HEK293 (cell line): ENCODE measurements around the gene MX1.

Source experiments
- CTCF ChIA-PET: fragments of 350-600 bp; formaldehyde crosslinking; extraction: SDS; loops from one replicate; lab custom pipeline; 2021; ENCODE audit warnings: antibody characterized with exemption; lab: Yijun Ruan, JAX
- POLR2A ChIA-PET: fragments of 300-600 bp; formaldehyde crosslinking; extraction: SDS; loops from one replicate; lab custom pipeline; 2020; ENCODE audit warnings: antibody characterized with exemption, inconsistent platforms; lab: Yijun Ruan, JAX
- H3K27ac ChIP-seq: fragments of 200-500 bp; sonication (Bioruptor generic); 2 replicates; pipeline ENCODE4 v1.5.1; 2014; ENCODE audit warnings: low read depth, low read length, control low read depth, inconsistent platforms; ENCODE audit errors: extremely low read depth
- H3K36me3 ChIP-seq, 2 experiments: fragments of 200-500 bp in 1 of 2; sonication (Bioruptor generic) in 1 of 2; 1 replicate in 1 of 2; 2 replicates in 1 of 2; pipeline ENCODE4 v1.5.1; 2014 to 2017; ENCODE audit warnings: inconsistent platforms in 2 of 2, low read length in 2 of 2; ENCODE audit not compliant: control insufficient read depth in 2 of 2, insufficient read depth in 1 of 2
- H3K4me1 ChIP-seq: fragments of 200-500 bp; sonication (Bioruptor generic); 2 replicates; pipeline ENCODE4 v1.5.1; 2014; ENCODE audit warnings: mild to moderate bottlenecking, low read length, inconsistent platforms; ENCODE audit not compliant: control insufficient read depth, insufficient read depth
- H3K4me3 ChIP-seq: 2 replicates; pipeline ENCODE4 v1.5.1; 2011; ENCODE audit warnings: low read depth, mild to moderate bottlenecking, control low read depth, low read length, moderate library complexity
- H3K9me3 ChIP-seq: fragments of 200-500 bp; sonication (Bioruptor generic); 2 replicates; pipeline ENCODE4 v1.5.1; 2014; ENCODE audit warnings: low read depth, low read length, inconsistent platforms; ENCODE audit not compliant: control insufficient read depth, insufficient read depth
- EGR2 ChIP-seq: fragments of 450-650 bp; formaldehyde crosslinking; IDR thresholded peaks from 2 replicates; pipeline ENCODE4 v1.5.1; 2016; ENCODE audit warnings: low read depth, missing biosample characterization, missing genetic modification characterization
- HOXC10 ChIP-seq: sonication (generic); formaldehyde crosslinking; IDR thresholded peaks from 2 replicates; pipeline ENCODE4 v1.8.1; 2023; ENCODE audit warnings: mild to moderate bottlenecking, missing genetic modification reagents
- PATZ1 ChIP-seq: fragments of 450-650 bp; formaldehyde crosslinking; IDR thresholded peaks from 2 replicates; pipeline ENCODE4 v1.5.1; 2016; ENCODE audit warnings: missing biosample characterization, missing genetic modification characterization
- SALL2 ChIP-seq: fragments of 450-650 bp; formaldehyde crosslinking; IDR thresholded peaks from 2 replicates; pipeline ENCODE4 v1.5.0; 2017; ENCODE audit warnings: missing biosample characterization, mild to moderate bottlenecking, missing genetic modification characterization, borderline replicate concordance
- ZIC2 ChIP-seq: fragments of 450-650 bp; formaldehyde crosslinking; IDR thresholded peaks from 2 replicates; pipeline ENCODE4 v1.5.1; 2016; ENCODE audit warnings: missing biosample characterization, missing genetic modification characterization
- ZNF26 ChIP-seq: fragments of 450-650 bp; formaldehyde crosslinking; IDR thresholded peaks from 2 replicates; pipeline ENCODE4 v1.5.1; 2016; ENCODE audit warnings: missing biosample characterization, missing genetic modification characterization
- ZNF280D ChIP-seq: fragments of 450-650 bp; formaldehyde crosslinking; IDR thresholded peaks from 2 replicates; pipeline ENCODE4 v1.5.1; 2016; ENCODE audit warnings: missing biosample characterization, missing genetic modification characterization
- ZNF37A ChIP-seq: fragments of 450-650 bp; IDR thresholded peaks from 2 replicates; pipeline ENCODE4 v1.5.1; 2018; ENCODE audit warnings: missing biosample characterization, missing genetic modification characterization
- ZNF416 ChIP-seq: fragments of 450-650 bp; formaldehyde crosslinking; IDR thresholded peaks from 2 replicates; pipeline ENCODE4 v1.5.1; 2016; ENCODE audit warnings: missing biosample characterization, missing genetic modification characterization
- ZNF426 ChIP-seq: fragments of 450-650 bp; formaldehyde crosslinking; IDR thresholded peaks from 2 replicates; pipeline ENCODE4 v1.5.1; 2017; ENCODE audit warnings: missing biosample characterization, missing genetic modification characterization, mild to moderate bottlenecking, inconsistent platforms, moderate library complexity
- ZNF510 ChIP-seq: fragments of 450-650 bp; formaldehyde crosslinking; IDR thresholded peaks from 2 replicates; pipeline ENCODE4 v1.5.1; 2018; ENCODE audit warnings: mild to moderate bottlenecking, missing genetic modification characterization, missing biosample characterization; ENCODE audit not compliant: insufficient replicate concordance
- ZNF555 ChIP-seq: fragments of 450-650 bp; formaldehyde crosslinking; conservative IDR thresholded peaks from 2 replicates; pipeline ENCODE4 v1.5.1; 2017; ENCODE audit warnings: missing biosample characterization, mild to moderate bottlenecking, missing genetic modification characterization, inconsistent platforms
- ZNF558 ChIP-seq: fragments of 450-650 bp; formaldehyde crosslinking; IDR thresholded peaks from 2 replicates; pipeline ENCODE4 v1.5.1; 2016; ENCODE audit warnings: missing biosample characterization, missing genetic modification characterization
- ZNF623 ChIP-seq: fragments of 450-650 bp; formaldehyde crosslinking; IDR thresholded peaks from 2 replicates; pipeline ENCODE4 v1.5.1; 2016; ENCODE audit warnings: missing biosample characterization, missing genetic modification characterization
- ZNF639 ChIP-seq: fragments of 450-650 bp; formaldehyde crosslinking; IDR thresholded peaks from 2 replicates; pipeline ENCODE4 v1.5.1; 2016; ENCODE audit warnings: missing biosample characterization, missing genetic modification characterization
- ZNF654 ChIP-seq: fragments of 450-650 bp; formaldehyde crosslinking; IDR thresholded peaks from 2 replicates; pipeline ENCODE4 v1.5.1; 2016; ENCODE audit warnings: low read depth, missing biosample characterization, missing genetic modification characterization
- ZNF677 ChIP-seq: fragments of 450-650 bp; IDR thresholded peaks from 2 replicates; pipeline ENCODE4 v1.5.0; 2018; ENCODE audit warnings: missing biosample characterization, mild to moderate bottlenecking, missing genetic modification characterization, moderate library complexity
- ZNF707 ChIP-seq: fragments of 450-650 bp; formaldehyde crosslinking; IDR thresholded peaks from 2 replicates; pipeline ENCODE4 v1.5.1; 2016; ENCODE audit warnings: missing biosample characterization, missing genetic modification characterization
- ZNF792 ChIP-seq: fragments of 450-650 bp; formaldehyde crosslinking; IDR thresholded peaks from 2 replicates; pipeline ENCODE4 v1.5.1; 2016; ENCODE audit warnings: missing biosample characterization, missing genetic modification characterization

The MX1 gene

GRCh38 chr21:41453761-41454160 is 27.7 kb downstream of the MX1 start (continued):
- TF ChIP-seq ZNF426 (tag by site-specific recombination): no peak

- ChIA-PET POLR2A (interaction anchor here (1.5 kb wide), 1 partner anchor 175 kb away, joined by 3 read pairs; no protein-coding TSS in a partner anchor), CTCF (interaction anchor here (9.9 kb wide), 1 partner anchor 174 kb away, joined by 127 read pairs; no protein-coding TSS in a partner anchor)
- Histone ChIP-seq H3K4me1 (no peaks in the 10 kb centered on the region), H3K4me3 (no peak overlapping the region), H3K36me3 (no peaks in the 10 kb centered on the region), H3K27ac (no peak overlapping the region), H3K9me3 (no peaks in the 10 kb centered on the region)
- TF ChIP-seq HOXC10 (no peak), EGR2 (tag by site-specific recombination) (no peak), ZNF558 (no peak), PATZ1 (tag by site-specific recombination) (no peak), ZNF623 (tag by site-specific recombination) (no peak), ZNF555 (tag by site-specific recombination) (no peak), ZNF707 (tag by site-specific recombination) (no peak), ZNF510 (tag by site-specific recombination) (no peak), ZNF654 (tag by site-specific recombination) (no peak)
Observed at GRCh38 chr21:41458121-41458520, 32.1 kb downstream of the MX1 start.

- no peaks in the 10 kb centered on the region for H3K36me3 ChIP-seq
- H3K4me1 ChIP-seq: no peaks in the 10 kb centered on the region
- POLR2A ChIA-PET: interaction anchor here (1.5 kb wide), 1 partner anchor 175 kb away, joined by 3 read pairs; no protein-coding TSS in a partner anchor
- H3K9me3 ChIP-seq: no peaks in the 10 kb centered on the region
- TF ChIP-seq SALL2 (no peak), ZNF37A (tag by site-specific recombination) (no peak), ZNF280D (tag by site-specific recombination) (no peak), ZIC2 (tag by site-specific recombination) (no peak), ZNF623 (tag by site-specific recombination) (no peak), ZNF792 (tag by site-specific recombination) (no peak), ZNF639 (tag by site-specific recombination) (no peak), ZNF26 (tag by site-specific recombination) (no peak), ZNF677 (tag by site-specific recombination) (no peak), ZNF416 (tag by site-specific recombination) (no peak)
- CTCF ChIA-PET: interaction anchor here (0.7 to 9.9 kb wide), 2 partner anchors 174 to 496 kb away, joined by 3 to 127 read pairs; no protein-coding TSS in a partner anchor
- no peak overlapping the region for H3K27ac ChIP-seq
- H3K4me3 ChIP-seq: no peak overlapping the region
Observed at GRCh38 chr21:41458559-41458958, 32.5 kb downstream of the MX1 start.
